Activated naive CD4-positive, alpha-beta T cell treated with anti-CD3 and anti-CD28 coated beads for 36 hours (primary cell): ENCODE measurements around the gene KRT16. TPM values are rescaled to one million over a fixed set of nuclear protein-coding genes. Genes with fewer than 3 reads are reported as not detected.
"Not testable (repeated sequence)": the region's sequence is repeated elsewhere in the genome, so short reads cannot be mapped to it uniquely, and the experiment has no call there.

Experiments used
- CTCF ChIA-PET: fragments of 350-600 bp; sonication (Branson Sonifier 250); formaldehyde crosslinking; loops from one replicate; lab custom pipeline; 2021; ENCODE audit warnings: antibody characterized with exemption; lab: Charles Lee
- DNase-seq: peaks from one replicate; pipeline ENCODE4 v3.0.0-alpha.2; 2020
- H3K27ac Mint-ChIP-seq: one replicate; pipeline ENCODE4 v1.8.0; 2021; ENCODE audit warnings: mild to moderate bottlenecking, mixed read lengths
- H3K27me3 Mint-ChIP-seq: one replicate; pipeline ENCODE4 v1.8.0; 2021; ENCODE audit warnings: low read depth, mixed read lengths
- H3K36me3 Mint-ChIP-seq: one replicate; pipeline ENCODE4 v1.8.0; 2021; ENCODE audit warnings: low read depth, mixed read lengths
- H3K4me1 Mint-ChIP-seq: one replicate; pipeline ENCODE4 v1.8.0; 2021; ENCODE audit warnings: low read depth, mixed read lengths
- H3K4me3 Mint-ChIP-seq: one replicate; pipeline ENCODE4 v1.8.0; 2021; ENCODE audit warnings: mild to moderate bottlenecking, moderate library complexity, mixed read lengths
- H3K9me3 Mint-ChIP-seq: one replicate; pipeline ENCODE4 v1.8.0; 2021; ENCODE audit warnings: mixed read lengths
- intact Hi-C: fragments of 100-400 bp; cut with micrococcal nuclease; formaldehyde crosslinking; loops from one replicate; pipeline ENCODE4 v1.15.1; 2023
- total RNA-seq, 2 experiments: library from RNA; stranded (reverse); gene quantifications; one replicate each; pipeline ENCODE4 v1.2.3, GENCODE V29; 2021

The KRT16 gene
- not detected for total RNA-seq

DNA sequence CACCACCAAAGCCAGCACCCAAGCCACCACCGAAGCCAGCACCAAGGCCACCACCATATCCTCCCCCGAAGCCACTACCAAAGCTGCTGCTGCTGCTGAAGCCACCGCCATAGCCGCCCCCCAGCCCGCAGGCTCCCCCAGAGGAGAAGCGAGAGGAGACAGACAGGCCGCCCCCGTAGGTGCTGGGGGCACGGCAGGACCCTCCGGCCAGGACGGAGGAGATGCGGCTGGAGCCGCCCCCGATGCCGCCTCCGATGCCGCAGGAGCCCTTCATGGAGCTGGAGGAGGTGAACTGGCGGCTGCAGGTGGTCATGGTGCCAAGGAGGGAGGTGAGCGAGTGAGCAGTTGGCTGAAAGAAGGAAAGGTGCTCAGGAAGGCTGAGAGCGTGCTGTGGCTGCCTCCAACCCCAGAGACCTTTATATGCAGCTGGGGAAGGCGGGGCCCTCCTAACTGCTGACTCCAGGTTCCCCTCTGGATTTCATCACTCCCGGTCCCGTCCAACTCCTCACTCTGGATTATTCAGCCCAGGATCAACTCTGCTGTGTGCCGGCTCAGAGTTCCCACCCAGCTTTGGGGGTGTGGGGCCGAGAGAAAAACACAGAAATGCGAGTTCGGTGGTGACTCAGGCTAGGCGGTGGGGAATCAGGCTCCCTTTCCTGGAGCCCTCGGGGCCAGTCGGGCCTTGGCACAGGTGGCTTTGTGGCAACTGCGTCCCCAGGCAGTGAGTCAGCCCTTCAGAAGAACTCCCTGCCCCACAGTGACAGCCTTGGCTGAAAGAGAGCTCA lies at the start of gene KRT16:
TSS of gene KRT16 (minus strand) at position 392 of the 785 bp plus-strand sequence. CDS start at position 313, 79 bp downstream.
- H3K9me3 Mint-ChIP-seq, H3K36me3 Mint-ChIP-seq, CTCF ChIA-PET, H3K4me1 Mint-ChIP-seq, H3K27ac Mint-ChIP-seq, H3K4me3 Mint-ChIP-seq, intact Hi-C loops, H3K27me3 Mint-ChIP-seq, DNase-seq: not testable (repeated sequence)

DNA sequence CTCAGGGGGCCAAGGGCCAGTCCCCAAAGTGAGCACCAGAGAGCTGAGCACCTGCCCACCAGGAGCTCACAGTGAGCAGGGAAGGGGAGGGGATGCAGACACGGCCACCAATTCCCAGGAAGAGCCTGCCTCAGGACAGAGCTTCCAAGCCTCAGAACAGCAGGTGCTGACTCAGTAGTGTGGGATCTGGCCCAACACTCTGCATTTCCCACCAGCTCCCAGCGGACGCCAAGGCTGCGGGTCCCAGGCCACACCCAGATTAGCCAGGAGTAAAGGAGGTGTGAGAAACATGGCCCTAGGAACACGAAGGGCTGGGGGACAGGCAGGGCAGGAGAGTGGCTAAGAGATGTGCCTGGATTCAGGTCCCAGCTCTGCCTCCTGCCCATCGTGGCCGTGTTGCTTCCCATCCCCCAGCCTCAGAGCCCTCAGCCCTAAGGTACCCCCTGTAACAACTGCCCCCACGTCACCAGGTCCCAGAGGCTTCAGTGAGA lies 47.7 kb upstream of the KRT16 start:
- CTCF ChIA-PET = interaction anchor here (1.1 to 12.2 kb wide), 3 partner anchors 11 to 338 kb away, joined by 3 to 295 read pairs (median 114); no protein-coding TSS in a partner anchor
- H3K27ac Mint-ChIP-seq = no peak overlapping the region
- no peak for DNase-seq
- peaks cover 4% of the 10 kb centered on the region for H3K4me1 Mint-ChIP-seq
- no peak overlapping the region for H3K4me3 Mint-ChIP-seq
- H3K27me3 Mint-ChIP-seq = no peaks in the 10 kb centered on the region
- no peaks in the 10 kb centered on the region for H3K36me3 Mint-ChIP-seq
- H3K9me3 Mint-ChIP-seq = no peaks in the 10 kb centered on the region
- intact Hi-C loops = loop anchor here (5.0 to 10.0 kb wide), 2 partner anchors 173 to 1335 kb away; partner anchors contain the start of gene KRT36

DNA sequence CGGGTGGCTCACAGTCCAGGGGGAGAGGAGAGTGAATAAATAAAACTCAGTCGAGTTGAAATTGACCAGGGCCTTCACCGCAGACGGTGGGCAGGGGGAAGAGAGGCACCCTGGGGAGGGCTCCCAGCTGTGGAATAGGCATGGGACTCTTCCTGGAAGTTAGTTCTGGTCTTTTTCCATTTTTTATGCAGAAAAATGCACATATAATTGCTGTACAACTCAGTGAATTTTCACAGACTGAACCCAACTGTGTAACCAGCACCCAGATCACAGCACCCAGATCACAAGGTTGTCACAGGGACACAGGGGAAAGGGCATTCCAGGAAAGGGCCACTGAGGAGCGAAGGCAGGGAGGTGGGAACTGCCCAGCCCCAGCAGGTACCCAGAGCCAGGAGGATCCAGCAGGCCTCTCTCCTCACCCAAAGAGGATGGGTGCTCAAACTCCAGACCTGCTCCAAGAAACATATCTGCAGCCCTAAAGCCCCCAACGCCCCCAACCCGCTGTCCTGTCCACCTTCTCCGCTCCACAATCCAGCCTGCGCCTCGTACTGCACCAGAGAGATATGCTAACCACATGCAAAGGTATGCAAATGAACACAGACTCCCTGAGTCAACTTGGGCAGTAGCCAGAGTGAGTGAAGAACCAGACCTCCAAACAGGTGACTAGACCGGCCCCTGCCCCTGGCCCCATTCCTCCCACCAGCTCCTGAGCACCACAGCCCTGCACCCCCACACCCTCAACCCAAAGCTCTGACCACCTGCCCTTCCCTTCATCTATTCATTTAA lies 47.1 kb upstream of the KRT16 start:
- intact Hi-C loops = loop anchor here (5.0 to 10.0 kb wide), 2 partner anchors 172 to 1335 kb away; partner anchors contain the start of gene KRT36

DNA sequence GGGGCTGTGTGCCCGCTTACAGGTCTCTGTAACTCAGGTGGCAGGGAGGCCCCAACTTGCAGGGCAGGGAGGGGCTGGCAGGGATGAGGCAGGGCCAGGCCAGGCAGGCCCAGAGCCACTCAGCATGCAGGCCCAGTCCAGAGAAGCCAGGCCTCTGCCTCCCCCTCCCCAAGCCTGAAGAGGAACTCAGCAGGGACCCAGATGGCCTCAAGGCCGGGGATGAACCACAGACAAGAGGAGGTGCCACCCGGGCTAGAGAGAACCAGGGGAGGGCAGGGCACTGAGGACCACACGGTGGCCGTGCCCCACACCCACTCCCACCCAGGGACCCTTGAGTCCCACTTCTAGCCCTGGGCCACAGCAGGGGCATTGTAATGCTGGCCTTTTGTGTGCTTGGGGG lies 46.3 kb upstream of the KRT16 start:
- CTCF ChIA-PET = interaction anchor here (1.1 kb wide), 1 partner anchor 11 kb away, joined by 6 read pairs; no protein-coding TSS in a partner anchor
- H3K27me3 Mint-ChIP-seq = no peaks in the 10 kb centered on the region
- no peak overlapping the region for H3K4me3 Mint-ChIP-seq
- no peak overlapping the region for H3K27ac Mint-ChIP-seq
- H3K4me1 Mint-ChIP-seq = no peaks in the 10 kb centered on the region
- intact Hi-C loops = no loop called here
- no peaks in the 10 kb centered on the region for H3K9me3 Mint-ChIP-seq
- no peaks in the 10 kb centered on the region for H3K36me3 Mint-ChIP-seq
- DNase-seq = no peak

More for the DNA sequence above, 47.1 kb upstream of the KRT16 start:
- DNase-seq = no peak
- Mint-ChIP-seq H3K4me3 (no peak overlapping the region), H3K36me3 (no peaks in the 10 kb centered on the region), H3K27me3 (no peaks in the 10 kb centered on the region), H3K4me1 (no peaks in the 10 kb centered on the region), H3K9me3 (no peaks in the 10 kb centered on the region), H3K27ac (no peak overlapping the region)
- CTCF ChIA-PET = interaction anchor here (1.1 to 12.2 kb wide), 3 partner anchors 11 to 337 kb away, joined by 3 to 295 read pairs (median 114); no protein-coding TSS in a partner anchor

DNA sequence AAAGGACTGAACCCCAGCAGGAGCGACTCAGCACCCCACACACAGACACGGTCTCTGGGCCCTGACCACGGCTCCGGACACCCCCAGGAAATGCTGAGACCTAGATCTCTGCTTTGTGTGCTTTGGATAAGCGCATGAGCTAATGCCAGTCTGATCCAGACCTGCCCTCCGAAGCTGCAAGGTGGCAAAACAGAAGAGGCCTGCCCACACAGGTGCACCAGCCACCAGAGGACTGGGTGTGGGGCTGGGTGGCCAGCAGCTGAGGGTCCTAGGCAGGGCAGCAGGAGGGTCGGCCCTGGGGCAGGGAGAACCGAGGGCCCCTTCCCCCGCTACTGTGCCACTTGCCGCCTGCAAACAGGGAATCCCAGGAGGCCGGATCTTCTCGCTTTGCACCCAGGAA lies 45.4 kb upstream of the KRT16 start:
- intact Hi-C loops = no loop called here
- Mint-ChIP-seq H3K27ac (no peak overlapping the region), H3K4me1 (no peaks in the 10 kb centered on the region), H3K4me3 (no peak overlapping the region), H3K9me3 (no peaks in the 10 kb centered on the region), H3K36me3 (no peaks in the 10 kb centered on the region), H3K27me3 (no peaks in the 10 kb centered on the region)
- no peak for DNase-seq
- CTCF ChIA-PET = interaction anchor here (1.1 kb wide), 1 partner anchor 10 kb away, joined by 6 read pairs; no protein-coding TSS in a partner anchor

DNA sequence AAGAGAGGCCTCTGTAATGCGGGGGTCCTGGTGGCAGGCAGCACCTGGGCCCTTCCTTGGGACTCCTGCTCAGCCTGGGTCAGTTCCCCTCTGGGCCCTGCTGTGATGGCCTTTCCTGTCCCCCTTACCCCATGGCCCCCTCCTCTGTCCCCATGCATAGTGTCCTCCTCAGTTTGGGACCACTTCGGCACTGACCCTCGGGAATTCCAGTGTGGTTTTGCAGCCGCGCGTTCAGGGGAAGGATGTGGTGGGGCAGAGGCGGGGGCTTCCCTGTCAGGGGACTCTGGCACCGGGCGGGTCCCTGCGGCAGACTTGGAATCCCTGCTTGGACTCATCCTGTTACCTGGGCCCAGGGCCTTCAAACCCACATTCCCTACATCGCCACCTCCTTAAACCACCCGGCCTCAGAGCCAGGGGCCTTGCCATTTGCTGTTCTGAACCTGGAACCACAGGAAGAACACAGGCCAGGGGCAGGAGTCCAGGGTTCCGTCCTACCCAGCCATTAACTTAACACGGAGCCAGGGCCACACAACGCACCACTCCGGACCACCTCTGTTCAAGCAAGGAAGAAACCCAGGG lies 44.7 kb upstream of the KRT16 start:
- Mint-ChIP-seq H3K27ac (no peak overlapping the region), H3K9me3 (no peaks in the 10 kb centered on the region), H3K4me1 (no peaks in the 10 kb centered on the region), H3K4me3 (no peak overlapping the region), H3K27me3 (no peaks in the 10 kb centered on the region), H3K36me3 (no peaks in the 10 kb centered on the region)
- no peak for DNase-seq
- CTCF ChIA-PET = no interaction called here
- intact Hi-C loops = no loop called here

DNA sequence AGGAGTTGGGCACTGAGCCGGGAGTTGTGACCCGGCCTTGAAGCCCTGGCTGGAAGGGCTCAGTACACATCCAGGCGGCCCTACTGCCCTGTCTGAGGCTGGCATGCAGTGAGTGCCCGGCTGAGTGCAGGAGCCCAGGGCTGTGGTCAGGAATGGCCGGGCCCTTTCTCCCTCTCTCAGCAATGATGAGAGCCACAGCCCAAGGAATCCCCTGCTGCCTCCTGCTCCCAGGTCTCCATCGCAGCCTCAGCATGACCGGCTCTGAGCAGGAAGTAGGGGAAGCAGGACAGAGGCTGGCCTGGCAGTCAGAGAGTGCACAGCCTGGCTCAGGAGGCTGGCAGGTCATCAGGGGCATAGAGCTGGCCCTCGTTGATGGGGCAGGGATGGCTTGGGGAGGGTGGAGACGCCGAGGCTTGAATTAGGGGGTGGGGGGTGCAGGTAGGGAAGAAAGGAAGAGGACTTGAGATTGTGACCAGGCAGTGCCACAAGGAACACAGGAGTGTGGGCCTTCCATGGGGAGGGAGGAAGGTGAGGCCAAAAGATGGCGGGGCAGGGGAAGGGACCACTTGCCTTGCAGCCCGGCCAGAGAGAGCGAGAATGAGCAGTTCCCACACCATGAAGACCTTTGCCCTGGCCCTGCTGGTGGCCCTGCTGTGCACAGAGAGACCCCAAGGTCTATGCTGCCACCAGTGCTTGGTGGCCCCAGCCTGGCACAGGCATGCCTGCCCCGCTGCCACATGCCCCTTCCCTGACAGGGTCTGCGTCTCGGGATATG lies 43.9 kb upstream of the KRT16 start:
- no peaks in the 10 kb centered on the region for H3K9me3 Mint-ChIP-seq
- H3K4me1 Mint-ChIP-seq = no peaks in the 10 kb centered on the region
- H3K27ac Mint-ChIP-seq = no peak overlapping the region
- no peaks in the 10 kb centered on the region for H3K36me3 Mint-ChIP-seq
- DNase-seq = no peak
- no peak overlapping the region for H3K4me3 Mint-ChIP-seq
- CTCF ChIA-PET = no interaction called here
- H3K27me3 Mint-ChIP-seq = no peaks in the 10 kb centered on the region
- intact Hi-C loops = no loop called here

DNA sequence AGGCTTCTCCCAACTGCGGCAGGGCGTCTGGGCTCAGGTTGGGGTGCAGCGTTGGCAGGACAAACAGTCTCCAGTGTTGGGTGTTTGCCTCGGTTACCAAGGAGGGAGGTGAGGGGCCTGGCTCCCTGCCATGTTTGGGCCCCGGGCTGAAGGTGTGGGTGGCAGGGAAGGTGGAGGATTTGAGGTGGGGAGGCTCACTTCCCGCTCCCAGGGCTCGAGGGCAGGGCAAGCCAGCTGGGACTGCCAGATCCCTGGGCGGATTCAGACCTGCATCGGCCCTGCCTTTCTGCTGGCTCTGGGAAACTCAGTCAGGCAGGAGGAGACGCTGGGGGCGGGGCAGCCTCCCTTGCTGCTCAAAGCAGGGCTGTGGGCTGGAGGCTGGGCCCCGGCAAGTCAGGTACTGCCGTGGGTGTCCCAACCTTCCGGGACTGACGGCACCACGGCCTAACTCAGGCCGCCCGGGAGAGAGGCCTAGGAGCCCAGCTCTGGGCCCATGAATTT lies 43.1 kb upstream of the KRT16 start:
- DNase-seq = no peak
- no peaks in the 10 kb centered on the region for H3K4me1 Mint-ChIP-seq
- CTCF ChIA-PET = no interaction called here
- no peaks in the 10 kb centered on the region for H3K36me3 Mint-ChIP-seq
- no peak overlapping the region for H3K4me3 Mint-ChIP-seq
- H3K27ac Mint-ChIP-seq = no peak overlapping the region
- no peaks in the 10 kb centered on the region for H3K27me3 Mint-ChIP-seq
- intact Hi-C loops = no loop called here
- no peaks in the 10 kb centered on the region for H3K9me3 Mint-ChIP-seq

DNA sequence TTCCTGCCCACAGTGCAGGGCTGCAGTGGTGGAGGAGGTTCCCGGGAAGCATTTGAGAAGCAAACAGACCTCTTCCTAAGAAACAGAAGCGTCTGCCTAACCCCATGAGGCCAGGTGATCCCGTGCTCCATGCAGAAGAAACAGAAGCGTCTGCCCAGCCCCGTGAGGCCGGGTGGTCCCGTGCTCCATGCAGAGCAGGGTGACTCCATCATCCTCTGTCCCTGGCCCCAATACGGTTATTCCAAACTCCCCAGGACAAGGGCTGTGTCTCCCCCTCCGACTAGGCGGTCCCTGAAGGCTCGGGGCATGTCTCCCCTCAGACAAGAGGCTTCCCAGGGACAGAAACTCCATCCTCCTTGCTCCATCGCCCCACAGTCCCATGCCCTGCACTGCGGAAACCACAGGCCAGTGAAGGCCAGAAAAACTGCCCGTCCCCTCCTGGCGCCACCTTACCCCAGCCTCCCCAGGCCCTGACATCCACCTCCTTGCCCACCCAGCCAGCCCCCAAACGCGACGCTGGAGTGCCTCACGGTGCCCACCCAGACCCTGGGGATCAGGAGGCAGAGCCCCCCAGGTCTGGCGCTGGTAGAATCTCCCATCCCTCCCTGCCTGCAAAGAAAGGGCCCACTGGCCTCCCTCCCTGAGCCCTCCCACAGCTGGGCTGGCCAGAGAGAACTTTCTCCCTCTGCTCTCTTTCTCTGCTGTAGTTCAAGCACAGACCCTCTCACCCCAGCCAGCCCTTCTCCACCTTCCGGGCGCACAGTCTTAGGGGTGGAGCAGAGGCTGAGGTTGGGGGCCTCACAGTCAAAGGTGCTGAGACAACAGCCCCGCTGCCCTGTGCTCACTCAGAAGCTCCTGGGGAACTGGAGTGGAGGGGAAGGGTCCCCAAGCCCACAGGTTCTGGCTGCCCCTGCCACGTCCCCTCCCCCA lies 42.4 kb upstream of the KRT16 start:
- intact Hi-C loops = no loop called here
- H3K36me3 Mint-ChIP-seq = no peaks in the 10 kb centered on the region
- no peaks in the 10 kb centered on the region for H3K27me3 Mint-ChIP-seq
- H3K4me1 Mint-ChIP-seq = no peaks in the 10 kb centered on the region
- no peaks in the 10 kb centered on the region for H3K9me3 Mint-ChIP-seq
- DNase-seq = no peak
- no peak overlapping the region for H3K27ac Mint-ChIP-seq
- CTCF ChIA-PET = interaction anchor here (2.5 to 11.3 kb wide), 2 partner anchors 11 to 106 kb away, joined by 10 to 295 read pairs; no protein-coding TSS in a partner anchor
- H3K4me3 Mint-ChIP-seq = no peak overlapping the region

DNA sequence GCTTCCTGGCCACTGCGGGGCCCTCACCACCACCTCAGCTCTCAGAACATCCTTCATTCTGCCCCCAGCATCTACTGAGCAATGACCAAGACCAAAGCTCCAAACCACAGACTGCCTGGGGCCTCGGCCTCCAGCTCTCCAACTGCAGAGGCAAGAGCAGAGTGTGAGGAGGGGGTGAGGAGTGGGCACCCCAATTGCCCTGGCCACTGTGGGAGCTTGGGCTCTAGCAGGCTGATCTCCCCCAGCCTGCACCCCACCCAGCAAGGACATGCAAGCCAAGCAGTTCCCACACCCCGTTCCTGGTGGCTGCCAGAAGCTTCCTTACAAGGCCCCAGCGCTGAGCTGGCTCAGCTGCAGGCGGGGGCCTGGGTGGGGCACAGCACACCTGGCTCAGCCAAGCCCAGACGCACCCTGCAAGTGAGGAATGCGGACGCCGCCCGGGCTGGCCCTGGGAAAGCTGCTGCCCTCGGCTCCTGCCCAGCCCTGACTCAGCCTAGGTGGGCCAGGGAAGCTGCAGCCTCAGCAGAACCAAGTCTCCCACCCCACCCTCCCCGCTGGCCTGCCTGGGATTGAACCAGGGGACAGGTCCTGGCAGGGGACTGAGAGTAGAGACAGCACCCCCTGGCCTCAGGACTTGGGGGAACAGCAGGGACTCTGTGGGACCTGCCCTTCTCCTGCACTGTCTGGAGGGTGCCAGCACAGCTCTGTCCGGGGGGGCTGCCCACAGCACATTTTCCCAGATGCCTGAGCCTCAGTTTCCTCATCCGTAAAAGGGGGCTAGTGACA lies 41.5 kb upstream of the KRT16 start:
- no peak overlapping the region for H3K4me3 Mint-ChIP-seq

More for the DNA sequence above, 41.5 kb upstream of the KRT16 start:
- intact Hi-C loops = no loop called here
- no peaks in the 10 kb centered on the region for H3K4me1 Mint-ChIP-seq
- DNase-seq = no peak
- H3K36me3 Mint-ChIP-seq = no peaks in the 10 kb centered on the region
- CTCF ChIA-PET = interaction anchor here (1.0 to 11.3 kb wide), 3 partner anchors 11 to 105 kb away, joined by 3 to 295 read pairs (median 10); no protein-coding TSS in a partner anchor
- no peak overlapping the region for H3K27ac Mint-ChIP-seq
- no peaks in the 10 kb centered on the region for H3K27me3 Mint-ChIP-seq
- H3K9me3 Mint-ChIP-seq = no peaks in the 10 kb centered on the region
